ENCODE data around the gene RNF130.
A peak's percentile ranks its signal among the peaks of the same experiment; 100 is the strongest.
"Not testable (repeated sequence)": the region's sequence is repeated elsewhere in the genome, so short reads cannot be mapped to it uniquely, and the experiment has no call there.

The RNF130 gene

DNA sequence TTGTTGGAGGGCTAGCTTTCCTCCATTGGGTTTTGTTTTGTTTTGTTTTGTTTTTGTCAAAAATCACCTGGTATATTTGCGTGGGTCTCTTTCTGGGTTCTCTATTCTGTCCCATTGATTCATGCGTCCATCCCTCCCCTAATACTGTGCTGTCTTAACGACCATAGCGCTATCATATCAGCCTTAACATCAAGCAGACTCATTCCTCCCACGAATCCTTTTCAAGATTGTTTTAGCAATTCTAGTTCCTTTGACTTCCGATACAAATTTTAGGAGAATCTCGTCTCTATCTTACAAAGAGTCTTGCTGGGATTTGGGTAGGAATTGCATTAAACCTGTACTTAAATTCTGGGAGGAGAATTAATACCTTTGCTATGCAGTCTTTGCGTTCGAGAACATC is 31.1 kb upstream of the RNF130 start:
- DNase-seq (ENCODE audit: low spot score), result no peak

DNA sequence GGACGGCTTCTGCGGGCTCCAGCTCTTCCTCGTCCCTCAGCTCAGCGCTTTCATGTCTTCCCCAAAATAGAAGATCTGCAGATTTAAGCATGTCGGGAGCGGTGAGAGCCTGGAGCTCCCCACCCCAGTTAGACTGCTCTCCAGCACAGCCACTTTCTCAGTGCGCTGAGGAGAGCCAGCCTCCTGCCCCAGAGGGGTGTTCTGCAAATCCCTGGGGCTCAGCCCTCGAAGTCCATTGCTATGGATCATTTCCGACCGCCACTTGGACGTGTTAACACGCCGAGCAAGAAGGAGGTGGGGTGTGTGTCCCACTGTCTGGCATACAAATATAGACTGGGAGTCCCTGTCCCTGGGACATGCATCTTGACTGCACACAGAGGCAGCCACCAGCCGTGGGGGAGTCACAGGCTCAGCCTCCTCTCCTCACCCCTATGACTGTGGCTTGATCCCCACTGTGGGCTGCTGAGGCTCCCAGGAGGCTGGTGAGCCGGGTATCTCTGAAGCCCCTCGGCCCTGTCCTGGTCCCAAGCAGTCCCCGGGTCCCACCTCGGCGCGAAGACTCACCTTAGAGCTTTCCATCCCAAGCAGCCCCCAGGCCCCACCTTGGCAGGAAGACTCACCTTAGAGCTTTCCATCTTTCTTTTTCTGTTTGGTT is 30.0 kb upstream of the RNF130 start:
- DNase-seq (ENCODE audit: low spot score), result no peak

DNA sequence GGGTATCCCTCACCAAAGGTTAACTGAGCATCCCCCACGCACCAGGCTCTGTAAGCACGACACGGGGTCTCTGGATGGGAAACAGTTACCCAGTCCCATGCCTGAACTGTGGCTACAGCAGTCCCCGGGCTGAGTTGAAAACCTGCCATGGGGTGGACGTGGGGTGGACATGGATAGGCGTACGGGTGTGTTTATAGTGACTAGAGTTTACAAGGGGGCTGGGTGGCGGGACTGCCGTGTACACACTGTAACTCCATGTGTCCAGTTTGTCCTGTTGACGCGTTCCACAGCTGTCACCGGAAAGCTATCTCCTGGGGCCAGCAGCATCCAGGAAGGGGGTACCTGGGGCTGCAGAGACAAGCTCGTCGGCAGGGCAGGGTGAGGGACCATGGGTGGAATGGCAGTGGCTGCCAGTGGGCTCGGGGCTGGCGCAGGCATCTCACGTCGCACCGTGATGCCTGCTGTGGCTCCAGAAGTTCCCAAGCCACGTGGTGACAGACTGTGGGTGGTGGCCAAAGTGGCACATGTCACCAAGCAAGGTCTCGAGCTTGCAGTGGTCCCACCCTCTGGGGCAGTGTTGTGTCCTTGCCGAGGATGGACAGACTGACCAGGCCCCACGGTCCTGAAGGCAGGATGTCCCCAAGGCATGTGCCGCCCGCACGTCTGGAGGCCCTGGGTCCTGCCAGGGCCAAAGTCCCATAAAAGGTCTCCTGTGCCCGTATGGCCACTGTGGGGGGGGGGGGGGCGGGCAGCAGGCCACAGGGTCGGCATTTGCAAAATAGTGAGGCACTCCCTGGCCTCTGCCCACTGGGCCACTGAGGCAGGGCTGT is 29.3 kb upstream of the RNF130 start:
- no peak for DNase-seq (ENCODE audit: low spot score)

DNA sequence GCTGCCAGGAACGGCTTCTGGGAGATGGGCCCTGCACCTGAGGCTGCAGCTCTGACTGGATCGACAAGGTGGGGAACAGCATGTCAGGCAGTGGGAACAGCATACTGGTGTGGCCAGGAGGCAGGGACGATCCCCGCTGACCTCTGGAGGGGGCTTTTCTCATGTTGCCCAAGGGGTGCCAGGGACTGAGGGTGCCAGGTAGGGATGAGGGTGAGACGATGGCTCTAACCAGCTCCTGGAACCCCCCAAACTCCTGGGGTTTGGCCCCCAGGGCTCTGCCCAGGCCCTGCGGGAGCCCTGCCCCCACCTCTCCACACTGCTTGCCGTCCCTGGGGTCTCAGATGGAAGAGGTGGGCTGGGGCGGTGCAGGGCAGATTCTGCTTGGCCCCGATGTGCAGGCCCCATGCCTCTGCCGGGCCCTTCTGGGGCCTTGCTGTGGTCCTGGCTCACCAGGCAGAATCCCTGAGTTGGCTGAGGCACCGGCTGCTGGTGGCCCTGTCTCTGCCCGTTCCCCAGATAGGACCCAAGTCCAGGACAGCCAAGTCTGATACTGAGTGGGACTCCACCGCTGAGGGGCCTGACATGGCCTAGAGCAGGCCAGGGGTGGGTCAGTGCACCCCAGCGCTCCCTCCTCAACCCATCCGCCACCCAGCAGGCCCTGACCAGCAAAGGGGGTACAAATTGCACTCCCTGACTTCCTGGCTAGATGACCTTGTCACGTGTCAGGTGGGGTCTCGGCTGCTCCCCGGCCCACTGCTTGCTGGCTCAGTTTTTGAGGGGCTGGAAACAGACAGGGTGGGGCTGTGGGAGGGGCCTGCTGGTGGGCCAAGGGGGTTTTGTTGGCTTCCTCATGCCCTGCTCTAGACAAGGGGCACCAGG is 28.4 kb upstream of the RNF130 start:
- no peak for DNase-seq (ENCODE audit: low spot score)

DNA sequence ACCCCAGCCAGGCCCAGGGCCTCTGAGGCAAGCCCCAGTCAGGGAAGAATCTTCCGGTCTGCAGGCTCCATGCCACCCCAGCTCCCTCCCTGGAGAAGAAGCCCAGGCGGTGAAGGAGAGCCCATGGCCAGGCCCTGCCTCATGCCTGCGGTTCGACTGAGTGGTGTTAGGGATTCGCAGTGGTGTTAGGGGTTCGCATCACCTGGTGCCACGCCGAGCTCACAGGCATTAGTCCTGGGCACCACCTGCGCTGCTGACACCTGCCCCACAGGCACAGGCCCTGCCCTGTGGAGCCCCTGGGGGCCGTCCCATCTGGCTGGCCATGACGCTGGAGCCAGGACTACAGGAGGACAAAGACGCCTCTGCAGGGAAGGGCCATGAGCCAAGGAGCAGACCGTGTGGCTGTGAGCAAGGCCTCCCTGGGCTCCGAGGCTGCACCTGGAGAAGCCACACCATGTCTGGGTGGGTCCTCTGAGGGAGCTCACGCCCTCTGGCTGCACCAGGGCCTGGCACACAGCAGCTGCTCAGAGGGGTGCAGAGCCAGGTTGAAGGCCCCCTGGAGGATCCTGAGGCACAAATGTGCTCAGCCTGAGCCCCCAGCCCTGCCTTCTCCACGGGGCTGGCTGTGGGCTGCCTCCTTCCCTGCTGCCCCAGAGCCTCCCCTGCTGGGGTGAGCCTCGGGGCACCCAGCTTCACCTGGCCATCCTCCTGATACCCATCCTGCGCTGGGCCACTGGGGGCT is 27.6 kb upstream of the RNF130 start:
- DNase-seq (ENCODE audit: low spot score), result no peak

DNA sequence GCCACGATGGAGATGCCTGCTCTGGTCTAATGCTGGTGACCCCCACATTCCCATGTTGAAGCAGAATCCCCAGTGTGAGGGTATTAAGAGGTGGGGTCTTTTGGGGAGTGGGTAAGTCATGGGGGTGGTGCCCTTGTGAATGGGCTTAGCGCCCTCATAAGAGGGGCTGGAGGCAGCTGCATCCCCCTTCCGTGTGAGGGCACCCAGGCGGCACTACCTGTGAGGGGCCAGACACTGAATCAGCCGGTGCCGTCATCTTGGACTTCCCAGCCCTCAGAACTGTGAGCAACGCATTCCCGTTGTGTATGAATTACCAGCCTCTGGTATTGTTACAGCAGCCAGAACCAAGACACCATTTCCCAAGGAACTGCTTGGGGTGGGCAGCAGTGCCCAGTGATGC is 27.0 kb upstream of the RNF130 start:
- no peak for DNase-seq (ENCODE audit: low spot score)

DNA sequence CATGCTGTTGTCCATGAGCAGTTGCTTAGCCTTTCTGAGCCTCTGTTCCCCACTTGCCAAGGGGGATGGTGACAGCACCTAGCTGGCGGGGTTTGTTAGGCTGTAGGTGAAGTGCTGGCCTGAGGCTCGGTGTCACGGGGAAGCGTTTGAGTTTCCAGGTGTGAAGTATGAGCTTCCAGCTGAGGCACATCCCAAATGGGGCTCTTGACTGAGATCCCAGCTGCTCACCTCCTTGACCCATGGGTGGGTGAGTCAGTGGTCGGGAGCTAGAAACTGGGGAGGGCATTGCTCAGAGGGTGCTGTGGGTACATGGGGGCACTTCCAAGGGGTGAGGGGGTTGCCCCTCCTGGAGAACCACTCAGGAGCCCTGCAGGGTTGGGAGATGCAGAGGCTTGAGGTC is 26.4 kb upstream of the RNF130 start:
- DNase-seq (ENCODE audit: low spot score), result no peak

DNA sequence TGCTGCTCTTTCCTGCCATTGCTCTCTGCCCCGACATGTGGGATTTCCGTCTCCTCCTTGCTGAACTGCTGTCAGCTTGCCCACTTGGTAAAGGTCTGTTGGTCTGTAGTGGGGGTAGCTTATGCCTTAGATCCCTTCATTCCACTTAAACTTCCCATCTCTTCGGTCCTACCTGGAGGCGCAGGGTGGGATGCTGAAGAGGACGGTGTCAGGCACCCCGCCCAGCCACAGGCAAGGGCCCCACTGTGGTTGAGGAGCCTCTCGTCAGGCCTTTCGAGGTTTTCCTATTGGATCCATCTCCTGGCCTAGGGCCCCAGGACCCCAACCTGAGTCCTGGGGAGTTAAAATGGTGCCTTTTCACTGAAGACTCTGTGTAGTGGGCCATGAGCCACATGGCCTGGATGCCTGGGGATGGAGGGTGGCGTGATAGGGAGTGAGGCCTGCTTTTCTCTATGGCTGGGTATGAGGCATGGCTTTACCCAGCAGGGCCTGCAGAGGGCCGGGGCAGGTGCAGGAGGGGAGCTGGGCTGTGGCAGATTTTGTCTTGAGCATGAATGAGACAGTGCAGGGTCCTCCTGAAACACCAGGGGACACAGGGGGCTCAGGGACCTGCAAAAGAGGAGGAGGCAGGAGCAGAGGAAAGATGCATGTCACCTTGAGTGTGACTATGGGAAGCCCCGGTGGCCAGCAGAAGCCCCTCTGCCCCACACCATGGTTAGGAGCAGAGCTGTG is 25.8 kb upstream of the RNF130 start:
- DNase-seq (ENCODE audit: low spot score), result no peak

DNA sequence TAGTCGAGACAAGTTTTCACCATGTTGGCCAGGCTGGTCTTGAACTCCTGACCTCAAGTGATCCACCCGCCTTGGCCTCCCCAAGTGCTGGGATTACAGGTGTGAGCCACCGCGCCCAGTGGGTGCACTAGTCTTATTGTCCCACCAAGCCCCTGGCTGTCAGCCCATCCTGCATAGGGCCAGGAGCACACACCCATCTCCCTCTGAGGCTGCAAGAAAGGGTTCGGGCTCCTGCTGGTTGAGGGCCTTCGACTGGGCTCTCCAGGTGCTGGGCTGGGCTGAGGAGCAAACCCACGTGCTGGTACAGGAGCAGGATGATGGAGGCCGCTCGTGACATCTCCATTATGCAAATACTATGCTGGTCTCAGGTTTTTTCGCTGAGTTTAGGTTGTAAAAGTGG is 25.1 kb upstream of the RNF130 start:
- DNase-seq (ENCODE audit: low spot score), result no peak

DNA sequence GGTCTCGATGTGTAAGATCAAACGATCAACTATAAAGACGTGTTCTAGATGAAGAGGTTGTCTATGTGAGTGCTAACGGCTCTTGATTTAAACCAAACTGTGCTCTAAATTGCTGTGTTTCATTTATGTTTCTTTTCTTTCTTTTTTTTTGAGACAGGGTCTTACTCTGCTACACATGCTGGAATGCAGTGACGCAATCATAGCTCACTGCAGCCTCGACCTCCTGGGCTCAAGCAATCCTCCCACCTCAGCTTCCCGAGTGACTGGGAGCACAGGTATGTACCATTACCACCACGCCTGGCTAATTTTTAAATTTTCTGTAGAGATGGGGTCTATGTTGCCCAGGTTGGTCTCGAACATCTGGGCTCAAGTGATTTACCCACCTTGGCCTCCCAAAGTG is 24.0 kb upstream of the RNF130 start:
- no peak for DNase-seq (ENCODE audit: low spot score)

DNA sequence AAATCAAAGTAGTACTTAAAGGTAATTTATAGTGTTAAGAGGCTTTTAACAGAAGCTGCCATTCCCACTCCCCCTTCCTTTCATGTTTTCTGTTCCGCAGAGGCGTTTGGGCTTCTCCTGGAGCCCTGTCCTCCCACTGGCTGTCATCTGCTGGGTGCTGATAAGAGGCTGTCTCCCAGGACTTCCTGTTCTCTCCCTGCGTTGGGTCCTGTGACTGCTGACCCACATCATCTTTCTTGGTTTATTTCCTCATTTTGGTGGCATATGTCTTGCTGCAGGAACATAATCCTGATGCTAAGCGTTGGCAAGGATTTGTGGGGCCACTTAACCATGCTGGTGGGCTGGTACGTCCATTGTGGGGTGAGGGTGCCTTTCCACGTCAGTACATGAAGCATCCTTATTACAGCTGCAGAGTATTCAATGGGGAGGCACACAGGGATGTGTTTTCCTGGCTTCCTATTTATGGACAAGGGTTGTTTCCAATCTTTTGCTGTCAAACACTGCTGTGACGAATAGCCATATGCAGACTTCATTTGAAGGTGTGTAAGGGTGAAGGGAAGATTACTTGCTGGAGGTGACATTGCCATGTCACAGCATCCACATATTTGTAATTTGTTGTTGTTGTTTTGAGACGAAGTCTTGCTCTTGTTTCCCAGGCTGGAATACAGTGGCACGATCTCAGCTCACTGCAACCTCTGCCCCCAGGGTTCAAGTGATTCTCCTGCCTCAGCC is 22.3 kb upstream of the RNF130 start:
- DNase-seq (ENCODE audit: low spot score), result no peak

DNA sequence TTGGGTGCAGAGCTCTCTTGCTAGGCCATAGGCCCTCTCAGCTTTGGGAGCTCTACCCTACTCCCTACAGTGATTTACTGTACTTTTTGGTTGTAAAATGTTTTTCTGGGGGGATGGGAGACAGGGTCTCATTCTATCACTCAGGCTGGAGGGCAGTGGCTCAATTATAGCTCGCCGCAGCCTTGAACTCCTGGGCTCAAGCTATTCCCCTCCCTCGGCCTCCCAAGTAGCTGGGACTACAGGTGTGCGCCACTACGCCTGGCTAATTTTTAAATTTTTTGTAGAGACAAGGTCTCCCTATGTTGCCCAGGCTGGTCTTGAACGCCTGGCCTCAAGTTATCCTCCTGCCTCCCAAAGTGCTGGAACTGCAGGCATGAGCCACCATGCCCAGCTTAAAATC is 21.7 kb upstream of the RNF130 start:
- DNase-seq (ENCODE audit: low spot score), result no peak

DNA sequence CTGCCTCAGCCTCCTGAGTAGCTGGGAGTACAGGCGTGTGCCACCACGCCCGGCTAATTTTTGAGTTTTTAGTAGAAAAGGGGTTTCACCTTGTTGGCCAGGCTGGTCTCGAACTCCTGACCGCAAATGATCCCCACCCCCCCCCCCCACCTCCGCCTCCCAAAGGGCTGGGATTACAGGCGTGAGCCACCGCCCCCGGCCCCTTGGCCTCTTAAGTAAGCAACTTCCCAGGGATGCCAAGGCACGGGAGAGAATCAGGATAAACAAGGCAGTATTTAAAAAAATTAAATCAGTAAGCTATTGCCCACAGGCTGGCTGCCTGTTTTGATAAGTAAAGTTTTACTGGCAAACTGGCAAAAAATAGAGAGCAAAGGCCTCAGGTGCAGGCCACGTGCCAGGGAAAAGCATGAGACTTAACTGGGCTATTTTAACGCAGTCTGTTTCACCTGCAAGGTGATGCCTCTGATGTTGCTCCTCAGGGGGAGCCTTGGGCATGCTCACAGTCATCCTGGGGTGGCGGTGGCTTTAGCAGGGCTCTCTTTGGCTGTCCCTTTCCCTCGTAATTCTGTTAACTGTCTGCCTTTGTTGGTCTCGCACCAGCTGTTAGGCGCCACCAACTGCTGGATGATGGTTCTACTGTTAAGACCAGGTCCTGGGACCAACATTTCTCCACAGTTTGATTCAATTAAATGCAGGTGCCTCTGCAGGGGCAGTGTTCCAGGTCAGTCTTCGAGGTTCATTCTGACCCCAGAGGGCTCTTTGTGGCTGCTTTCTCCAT is 19.4 kb upstream of the RNF130 start:
- no peak for DNase-seq (ENCODE audit: low spot score)

DNA sequence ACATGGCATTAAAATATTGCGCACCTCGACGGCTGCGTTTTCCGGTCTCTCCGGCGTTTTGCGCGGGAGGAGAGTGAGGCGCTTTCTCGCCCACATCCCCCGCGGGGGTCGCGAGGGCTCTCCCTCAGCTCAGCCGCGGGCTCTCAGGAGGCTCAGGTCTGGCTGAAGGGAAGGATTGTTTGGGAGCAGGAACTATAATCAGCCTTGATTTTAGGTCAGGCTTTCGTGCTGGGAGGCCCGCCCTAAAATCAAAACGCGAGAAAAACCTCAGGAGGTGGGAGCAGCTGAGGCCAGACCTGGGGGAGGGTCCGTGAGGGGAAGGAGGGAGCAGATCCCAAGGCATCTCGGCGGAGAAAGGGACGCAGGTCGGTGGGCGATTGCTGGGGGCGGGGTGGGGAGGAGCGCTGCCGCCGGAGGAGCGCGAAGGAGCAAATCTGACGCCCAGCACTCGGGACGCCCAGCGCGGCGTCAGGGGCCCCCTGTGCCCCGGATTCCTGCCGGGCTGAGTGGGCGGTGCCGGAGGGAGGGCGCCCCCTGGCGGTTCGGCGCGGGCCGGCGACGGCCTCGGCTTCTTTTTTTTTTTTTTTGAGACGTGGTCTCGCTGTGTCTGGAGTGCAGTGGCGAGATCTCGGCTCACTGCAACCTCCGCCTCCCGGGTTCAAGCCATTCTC is 18.7 kb upstream of the RNF130 start:
- DNase-seq (ENCODE audit: low spot score), result peak; percentile 78

DNA sequence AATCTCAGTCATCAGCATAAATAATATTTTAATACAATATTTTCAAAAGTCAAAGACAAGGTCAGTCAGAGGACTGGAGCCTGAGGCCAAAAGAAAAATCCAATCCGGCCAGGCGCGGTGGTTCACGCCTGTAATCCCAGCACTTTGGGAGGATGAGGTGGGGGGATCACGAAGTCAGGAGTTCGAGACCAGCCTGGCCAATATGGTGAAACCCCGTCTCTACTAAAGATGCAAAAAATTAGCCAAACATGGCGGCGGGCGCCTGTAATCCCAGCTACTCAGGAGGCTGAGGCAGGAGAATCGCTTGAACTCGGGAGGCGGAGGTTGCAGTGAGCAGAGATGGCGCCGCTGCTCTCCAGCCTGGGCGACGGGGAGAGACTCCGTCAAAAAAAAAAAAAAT is 18.1 kb upstream of the RNF130 start:
- DNase-seq (ENCODE audit: low spot score), result not testable (repeated sequence)

DNA sequence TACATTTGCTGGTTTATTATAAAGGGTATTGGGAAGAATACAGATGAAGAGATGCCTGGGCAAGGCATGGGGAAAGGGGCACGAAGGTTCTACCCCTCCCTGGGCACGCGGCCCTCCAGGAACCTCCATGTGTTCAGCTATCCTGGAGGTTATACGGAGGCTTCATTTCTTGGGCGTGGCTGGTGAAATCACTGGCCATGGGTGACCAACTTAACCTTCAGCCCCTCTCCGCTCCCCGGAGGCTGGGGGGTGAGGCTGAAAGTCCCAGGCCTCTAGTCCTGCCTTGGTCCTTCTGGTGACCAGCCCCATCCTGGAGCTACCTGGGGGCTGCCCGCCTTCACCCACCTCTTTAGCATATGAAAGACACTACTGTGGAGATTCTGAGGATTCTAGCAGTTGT is 17.0 kb upstream of the RNF130 start:
- no peak for DNase-seq (ENCODE audit: low spot score)

DNA sequence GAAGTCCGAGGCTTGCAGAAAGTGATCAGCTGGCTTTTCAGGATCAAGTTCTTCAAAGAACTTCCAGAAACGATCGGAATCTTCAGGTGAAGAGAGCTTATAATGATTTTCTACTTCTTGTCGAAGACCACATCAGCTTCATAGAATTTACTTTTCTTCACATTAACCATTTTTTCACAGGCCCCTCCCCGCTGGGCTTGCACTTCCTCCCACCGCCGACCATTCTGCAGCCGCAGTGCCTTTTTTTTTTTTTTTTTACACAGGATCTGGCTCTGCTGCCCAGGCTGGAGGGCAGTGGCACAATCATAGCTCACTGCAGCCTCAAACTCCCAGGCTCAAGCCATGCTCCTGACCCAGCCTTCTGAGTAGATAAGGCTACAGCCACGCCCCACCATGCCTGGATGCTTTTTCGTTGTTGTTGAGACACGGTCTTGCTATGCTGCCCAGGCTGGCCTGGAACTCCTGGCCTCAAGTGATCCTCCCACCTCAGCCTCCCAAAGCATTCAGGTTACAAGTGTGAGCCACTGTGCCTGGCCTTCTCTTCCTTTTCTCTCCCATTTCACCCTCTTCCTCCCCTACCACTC is 15.3 kb upstream of the RNF130 start:
- no peak for DNase-seq (ENCODE audit: low spot score)

DNA sequence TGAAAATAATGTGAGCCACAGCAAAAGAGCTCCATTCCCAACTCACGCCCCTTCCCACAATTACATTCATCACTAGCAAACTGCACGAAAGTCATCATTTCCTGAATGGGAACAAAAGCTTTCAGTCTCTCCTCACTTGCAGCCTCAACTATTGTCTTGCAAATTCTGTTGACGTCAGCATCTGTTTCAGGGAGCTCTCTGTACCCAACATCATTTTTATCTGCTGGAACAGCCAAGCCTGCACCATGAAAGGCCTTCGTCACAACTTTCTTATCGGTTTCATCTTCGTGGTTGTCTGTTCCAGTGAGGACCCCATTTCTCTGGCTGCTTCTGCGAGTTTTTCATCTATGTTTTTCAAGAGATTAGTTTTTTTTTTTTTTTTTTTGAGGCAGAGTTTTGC is 14.3 kb upstream of the RNF130 start:
- no peak for DNase-seq (ENCODE audit: low spot score)
